NCI-H82 (cell line): ENCODE measurements around the gene COMP.
A peak's percentile ranks its signal among the peaks of the same experiment; 100 is the strongest.

ENCODE experiments used
- DNase-seq: peaks from one replicate; lab custom pipeline; 2025; lab: John Stamatoyannopoulos, UW

COMP gene

GRCh38 chr19:18803550-18804138 is 12.5 kb upstream of the COMP start:
- DNase-seq = no peak

- peak; percentile 95 for DNase-seq
Observed at GRCh38 chr19:18802354-18802753, 11.2 kb upstream of the COMP start.

- DNase-seq = no peak
Observed at GRCh38 chr19:18800636-18801035, 9.5 kb upstream of the COMP start.

DNA sequence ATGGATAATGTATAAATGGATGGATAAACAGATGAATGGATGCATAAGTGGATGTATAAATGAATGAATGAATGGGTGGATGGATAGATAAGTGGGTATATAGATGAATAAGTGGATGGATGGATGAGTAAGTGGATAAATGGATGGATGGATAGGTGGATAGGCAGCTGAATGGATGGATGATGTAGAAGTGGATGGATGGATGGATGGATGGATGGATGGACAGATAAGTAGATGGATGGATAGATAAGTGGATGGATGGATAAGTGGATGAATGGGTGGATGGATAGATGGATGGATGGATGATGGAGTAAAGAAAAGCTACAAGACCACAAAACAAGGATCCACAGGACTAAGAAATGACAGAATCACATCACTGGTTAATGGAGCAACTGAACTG is 9.0 kb upstream of the COMP start:
- DNase-seq = no peak

DNA sequence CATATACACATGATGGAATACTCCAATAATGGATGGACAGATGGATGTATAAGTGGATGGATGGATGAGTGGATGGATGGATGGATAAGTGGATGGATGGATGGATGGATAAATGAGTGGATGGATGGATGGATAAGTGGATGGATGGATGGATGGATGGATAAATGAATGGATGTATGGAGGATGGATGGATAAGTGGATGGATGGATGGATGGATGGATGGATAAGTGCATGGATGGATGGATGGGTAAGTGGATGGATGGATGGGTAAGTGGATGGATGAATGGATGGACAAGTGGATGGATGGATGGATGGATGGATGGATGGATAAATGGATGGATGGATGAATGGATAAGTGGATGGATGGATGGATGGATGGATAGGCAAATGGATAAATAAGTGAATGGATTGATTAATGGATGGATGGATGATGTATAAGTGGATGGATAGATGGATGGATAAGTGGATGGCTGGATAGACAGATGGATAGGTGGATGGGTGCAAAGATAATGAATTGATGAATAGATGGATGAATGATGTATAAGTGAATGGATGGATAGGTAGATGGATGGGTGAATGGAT is 8.4 kb upstream of the COMP start:
- DNase-seq = no peak

- no peak for DNase-seq
Observed at GRCh38 chr19:18798384-18799352, 7.6 kb upstream of the COMP start.

- DNase-seq = no peak
Observed at GRCh38 chr19:18796239-18796638, 5.1 kb upstream of the COMP start.

- DNase-seq = no peak
Observed at GRCh38 chr19:18795540-18795939, 4.4 kb upstream of the COMP start.

GRCh38 chr19:18794692-18795091 is 3.6 kb upstream of the COMP start:
- DNase-seq = no peak

- no peak for DNase-seq
Observed at GRCh38 chr19:18794029-18794313, 2.9 kb upstream of the COMP start.

DNA sequence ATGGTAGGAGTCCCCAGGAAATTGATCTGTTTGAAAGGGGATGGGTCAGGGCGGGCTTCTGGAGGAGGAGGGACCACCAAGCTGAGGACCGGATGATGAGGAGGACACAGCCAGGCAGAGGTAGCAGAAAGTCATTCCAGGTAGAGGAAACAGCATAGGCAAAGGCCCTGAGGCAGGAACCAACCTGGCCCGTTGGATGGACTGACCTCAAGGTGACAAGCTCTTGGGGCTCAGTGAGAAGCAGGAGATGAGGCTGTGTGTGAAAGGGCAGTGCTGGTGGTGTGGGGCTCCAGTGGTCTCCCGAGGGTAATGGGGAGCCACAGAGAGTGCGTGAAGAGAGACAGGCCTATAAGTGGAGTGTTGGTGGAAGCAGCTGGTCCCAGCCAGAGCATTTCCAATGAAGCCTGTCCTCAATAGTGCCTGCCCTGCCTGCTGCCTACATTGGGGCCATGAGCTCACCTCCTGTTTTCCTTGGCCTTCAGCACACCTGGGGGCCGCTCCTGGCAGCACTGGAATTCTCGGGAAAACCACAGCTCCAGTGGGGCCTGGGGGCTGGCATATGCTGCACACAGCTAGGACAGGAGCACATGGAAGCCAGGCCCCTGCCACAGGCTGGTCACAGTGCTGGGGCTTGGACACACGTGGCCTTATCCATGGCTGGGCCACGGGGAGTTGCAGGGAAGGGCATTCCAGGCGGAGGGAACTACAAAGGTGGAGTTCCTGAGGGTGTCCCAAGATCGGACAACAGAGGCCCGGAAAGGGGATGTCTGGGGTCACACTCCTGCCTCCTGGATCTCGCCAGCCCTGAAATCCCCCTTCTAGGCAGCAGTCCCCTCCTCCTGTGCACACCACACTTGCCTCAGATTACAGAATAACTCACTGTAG is 2.3 kb upstream of the COMP start:
- no peak for DNase-seq

GRCh38 chr19:18792661-18793060 is 1.6 kb upstream of the COMP start:
- no peak for DNase-seq

GRCh38 chr19:18791315-18791678 is 192 bp upstream of the COMP start:
- DNase-seq = no peak

DNA sequence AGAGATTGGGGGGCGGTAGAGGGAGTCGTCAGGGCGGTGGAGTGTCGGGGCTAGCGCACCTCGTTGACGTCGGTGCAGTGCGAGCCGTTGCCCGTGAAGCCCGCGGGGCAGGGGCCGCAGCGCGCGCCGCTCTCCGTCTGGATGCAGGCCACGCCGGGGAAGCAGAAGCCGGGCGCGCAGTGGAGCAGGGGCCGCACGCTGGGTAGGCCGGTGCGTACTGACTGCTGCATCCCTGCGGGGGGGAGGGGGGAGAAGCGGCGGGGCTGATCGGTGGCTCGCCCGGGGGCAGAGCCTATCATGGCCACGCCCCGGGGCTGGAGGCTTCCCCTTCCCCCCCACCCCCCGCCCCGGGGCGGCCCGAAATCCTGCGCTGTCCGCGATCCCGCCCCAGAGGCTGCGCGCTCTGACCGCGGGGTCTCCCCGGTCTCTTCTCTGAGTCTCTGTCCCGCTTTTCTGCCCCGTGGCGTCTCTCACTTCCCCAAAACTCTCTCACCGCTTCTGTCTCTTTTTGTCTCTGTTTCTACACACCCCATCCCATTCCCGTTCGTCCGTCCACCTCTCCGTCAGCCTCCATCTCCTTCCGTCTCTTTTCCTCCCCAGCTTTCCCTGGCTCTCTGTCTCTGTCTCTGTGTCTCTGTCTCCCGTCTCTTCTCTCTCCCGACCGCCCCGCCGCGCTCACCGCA is 1.1 kb downstream of the COMP start:
- DNase-seq = peak; percentile 81

- DNase-seq = no peak
Observed at GRCh38 chr19:18789422-18789869, 1.7 kb downstream of the COMP start.

DNA sequence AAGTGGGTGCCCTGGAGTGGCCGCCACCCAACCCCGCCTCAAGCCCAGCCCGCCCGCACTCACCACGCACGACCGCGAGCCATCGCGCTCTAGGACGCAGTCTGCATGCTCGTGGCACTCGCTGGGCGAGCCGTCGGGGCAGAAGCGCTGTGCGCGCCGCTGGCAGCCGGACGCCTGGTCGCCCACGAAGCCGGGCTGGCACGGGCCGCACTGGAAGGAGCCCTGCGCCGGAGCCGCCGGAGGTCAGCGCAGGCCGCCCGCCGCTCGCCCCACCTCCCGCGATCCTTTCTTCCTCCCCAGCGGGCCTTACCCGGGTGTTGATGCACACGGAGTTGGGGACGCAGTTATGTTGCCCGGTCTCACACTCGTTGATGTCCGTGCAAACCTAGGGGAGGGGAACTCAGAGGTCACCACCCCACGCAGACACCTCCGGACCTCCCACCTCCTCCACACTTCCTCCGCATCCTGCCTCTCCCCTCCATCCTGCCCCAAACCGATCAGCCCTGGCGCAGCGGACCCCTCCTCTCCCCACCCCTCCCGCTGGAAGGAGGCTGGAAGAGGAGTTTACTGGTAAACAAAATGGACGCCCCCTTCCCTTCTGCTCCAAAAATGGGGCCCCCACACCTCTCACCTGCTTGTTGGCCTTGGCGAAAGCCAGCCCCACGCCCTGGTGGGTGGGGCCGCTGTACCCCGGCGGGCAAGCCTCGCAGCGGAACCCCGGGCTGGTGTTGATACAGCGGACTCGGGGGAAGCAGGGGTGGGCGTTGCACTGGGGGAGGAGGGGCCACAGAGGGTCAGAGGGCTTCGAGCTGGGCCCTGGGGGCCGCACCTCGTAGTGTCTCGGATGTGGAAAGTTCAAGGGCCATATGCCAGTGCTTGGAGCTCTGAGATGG is 2.3 kb downstream of the COMP start:
- no peak for DNase-seq

DNA sequence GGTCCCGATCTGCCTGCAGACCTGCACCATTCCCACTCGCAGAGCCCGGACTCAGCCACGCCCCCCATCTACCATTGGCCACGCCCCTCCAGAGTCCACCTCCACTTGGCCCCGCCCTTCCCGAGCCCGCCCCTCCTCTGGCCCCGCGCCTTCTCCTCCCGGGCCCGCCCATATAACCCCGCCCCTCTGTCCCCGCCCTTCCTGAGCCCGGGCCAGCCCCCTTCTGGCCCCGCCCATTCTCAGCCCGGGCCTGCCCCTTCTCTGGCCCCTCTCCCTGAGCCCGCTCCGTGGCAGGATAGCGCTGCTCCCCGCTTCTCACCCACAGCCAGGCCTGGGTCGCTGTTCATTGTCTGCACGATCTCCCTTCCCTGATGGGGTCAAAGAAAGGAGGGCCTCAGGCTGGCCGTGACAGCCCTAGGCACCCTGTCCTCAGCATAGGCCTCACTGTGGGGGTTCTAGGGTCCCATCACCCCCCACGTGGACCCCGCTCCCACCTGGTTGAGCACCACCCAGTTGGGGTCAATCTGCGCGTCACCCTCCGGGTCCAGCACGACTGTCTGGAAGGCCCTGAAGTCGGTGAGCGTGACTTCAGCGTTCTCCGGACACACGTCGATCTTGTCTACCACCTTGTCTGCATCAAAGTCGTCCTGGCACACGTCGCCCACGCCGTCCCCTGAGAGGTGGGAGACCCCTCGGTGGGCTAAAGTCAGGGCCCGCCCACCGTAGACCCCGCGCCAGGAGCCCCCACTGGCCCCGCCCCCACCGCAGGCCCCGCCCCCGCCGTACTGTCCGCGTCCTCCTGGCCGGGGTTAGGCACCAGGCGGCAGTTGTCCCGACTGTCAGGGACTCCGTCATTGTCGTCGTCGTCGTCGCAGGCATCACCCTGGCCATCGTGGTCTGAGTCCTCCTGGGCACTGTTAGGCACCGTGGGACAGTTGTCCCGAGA is 5.7 kb downstream of the COMP start:
- peak; percentile 98 for DNase-seq

DNA sequence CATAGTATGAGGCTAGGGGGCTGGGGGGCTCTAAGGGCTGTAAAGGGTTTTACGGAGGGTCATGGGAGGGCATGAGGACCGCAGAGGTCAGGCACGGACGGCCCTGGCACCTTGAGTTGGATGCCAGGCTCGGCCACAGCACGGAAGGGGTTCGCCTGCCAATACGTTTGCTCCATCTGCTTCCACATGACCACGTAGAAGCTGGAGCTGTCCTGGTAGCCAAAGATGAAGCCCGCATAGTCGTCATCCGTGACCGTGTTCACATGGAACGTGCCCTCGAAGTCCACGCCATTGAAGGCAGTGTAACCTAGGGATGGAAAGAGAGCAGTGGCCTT is 6.4 kb downstream of the COMP start:
- DNase-seq = no peak

- no peak for DNase-seq
Observed at GRCh38 chr19:18783958-18784785, 6.9 kb downstream of the COMP start.
